Glomerular endothelial cell (primary cell): ENCODE measurements around the gene TSPY8. TPM values are rescaled to one million over a fixed set of nuclear protein-coding genes. Genes with fewer than 3 reads are reported as not detected.
"Not testable (repeated sequence)": the region's sequence is repeated elsewhere in the genome, so short reads cannot be mapped to it uniquely, and the experiment has no call there.

Experiments used
- DNase-seq: peaks from one replicate; pipeline ENCODE4 v3.0.0-alpha.2; 2011; ENCODE audit warnings: low read depth, low spot score; ENCODE audit errors: extremely low read depth
- total RNA-seq: library from RNA; depleted of rRNA; stranded (reverse); fragments of >200 nt; gene quantifications from 2 replicates; pipeline ENCODE4 v1.2.3, GENCODE V29; 2015

TSPY8 gene, protein sequence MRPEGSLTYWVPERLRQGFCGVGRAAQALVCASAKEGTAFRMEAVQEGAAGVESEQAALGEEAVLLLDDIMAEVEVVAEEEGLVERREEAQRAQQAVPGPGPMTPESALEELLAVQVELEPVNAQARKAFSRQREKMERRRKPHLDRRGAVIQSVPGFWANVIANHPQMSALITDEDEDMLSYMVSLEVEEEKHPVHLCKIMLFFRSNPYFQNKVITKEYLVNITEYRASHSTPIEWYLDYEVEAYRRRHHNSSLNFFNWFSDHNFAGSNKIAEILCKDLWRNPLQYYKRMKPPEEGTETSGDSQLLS
- not detected in 2 replicates for total RNA-seq

DNA sequence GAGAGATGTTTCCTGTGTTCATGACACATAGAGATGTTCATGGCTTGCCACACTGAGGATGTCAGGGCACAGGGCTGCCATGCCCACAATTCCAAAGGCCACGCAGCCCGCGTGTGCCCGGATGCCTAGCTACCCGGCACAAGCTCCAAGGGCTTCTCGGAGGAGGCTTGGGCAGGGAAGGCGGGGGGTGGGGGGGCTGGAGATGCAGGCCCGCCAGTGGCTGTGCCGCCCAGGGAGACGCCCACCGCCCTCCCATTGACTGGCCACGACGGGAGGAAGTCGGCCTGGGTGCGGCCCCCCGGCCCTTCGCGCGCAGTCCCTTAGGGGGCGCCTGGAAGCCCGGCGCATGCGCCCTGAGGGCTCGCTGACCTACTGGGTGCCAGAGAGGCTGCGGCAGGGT is at the start of gene TSPY8:
TSS of gene TSPY8 (plus strand) at position 301 of the 400 bp plus-strand sequence. CDS start at position 347, 46 bp downstream.
- DNase-seq = not testable (repeated sequence)

DNA sequence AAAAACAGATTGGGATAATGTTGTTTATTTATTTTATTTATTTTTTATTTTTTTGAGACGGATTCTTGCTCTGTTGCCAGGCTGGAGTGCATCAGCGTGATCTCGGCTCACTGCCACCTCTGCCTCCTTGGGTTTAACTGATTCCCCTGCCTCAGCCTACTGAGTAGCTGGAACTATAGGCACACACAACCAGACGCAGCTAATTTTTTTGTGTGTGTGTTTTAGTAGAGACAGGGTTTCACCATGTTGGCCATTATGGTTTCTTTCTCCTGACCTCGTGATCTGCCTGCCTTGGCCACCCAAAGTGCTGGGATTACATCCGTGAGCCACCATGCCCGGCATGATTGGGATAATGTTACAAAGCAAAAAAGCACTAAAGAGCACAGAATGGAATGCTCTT is 36.6 kb upstream of the TSPY8 start:
- DNase-seq = no peak

GRCh38 chrY:9337164-9337563 is 20.4 kb upstream of the TSPY8 start, which contains the start of gene TSPY4:
Gene TSPY4, plus strand, starts transcription at chrY:9337464. Its CDS starts 46 bp downstream, at chrY:9337510.
- DNase-seq = not testable (repeated sequence)

GRCh38 chrY:9396527-9396926 is 38.9 kb downstream of the TSPY8 start:
- not testable (repeated sequence) for DNase-seq

DNA sequence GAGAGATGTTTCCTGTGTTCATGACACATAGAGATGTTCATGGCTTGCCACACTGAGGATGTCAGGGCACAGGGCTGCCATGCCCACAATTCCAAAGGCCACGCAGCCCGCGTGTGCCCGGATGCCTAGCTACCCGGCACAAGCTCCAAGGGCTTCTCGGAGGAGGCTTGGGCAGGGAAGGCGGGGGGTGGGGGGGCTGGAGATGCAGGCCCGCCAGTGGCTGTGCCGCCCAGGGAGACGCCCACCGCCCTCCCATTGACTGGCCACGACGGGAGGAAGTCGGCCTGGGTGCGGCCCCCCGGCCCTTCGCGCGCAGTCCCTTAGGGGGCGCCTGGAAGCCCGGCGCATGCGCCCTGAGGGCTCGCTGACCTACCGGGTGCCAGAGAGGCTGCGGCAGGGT is 40.5 kb downstream of the TSPY8 start, which contains the start of gene TSPY3:
TSS of gene TSPY3 (plus strand) at position 301 of the 400 bp plus-strand sequence. CDS start at position 347, 46 bp downstream.
- DNase-seq = not testable (repeated sequence)

Other genes with a start within 250 kb of the TSPY8 start
- gene TSPY4, start 20.3 kb upstream of the TSPY8 start, total RNA-seq = not detected in 2 replicates
- not detected in 2 replicates for gene TSPY3, start 40.6 kb downstream of the TSPY8 start, total RNA-seq
- not detected in 2 replicates for gene TSPY1, start 109.2 kb downstream of the TSPY8 start, total RNA-seq
- gene TSPY9, start 129.5 kb downstream of the TSPY8 start, total RNA-seq = not detected in 2 replicates
- not detected in 2 replicates for gene TSPY10, start 170.1 kb downstream of the TSPY8 start, total RNA-seq